NT2/D1 (cell line): ENCODE measurements around the gene LANCL2.

Experiments
- YY1 ChIP-seq: IDR thresholded peaks from 2 replicates; pipeline ENCODE4 v1.6.1; 2011; ENCODE audit not compliant: insufficient read length, insufficient read depth
- ZNF274 ChIP-seq: IDR thresholded peaks from 2 replicates; pipeline ENCODE4 v1.6.1; 2011; ENCODE audit warnings: mild to moderate bottlenecking, low read depth, low read length

DNA sequence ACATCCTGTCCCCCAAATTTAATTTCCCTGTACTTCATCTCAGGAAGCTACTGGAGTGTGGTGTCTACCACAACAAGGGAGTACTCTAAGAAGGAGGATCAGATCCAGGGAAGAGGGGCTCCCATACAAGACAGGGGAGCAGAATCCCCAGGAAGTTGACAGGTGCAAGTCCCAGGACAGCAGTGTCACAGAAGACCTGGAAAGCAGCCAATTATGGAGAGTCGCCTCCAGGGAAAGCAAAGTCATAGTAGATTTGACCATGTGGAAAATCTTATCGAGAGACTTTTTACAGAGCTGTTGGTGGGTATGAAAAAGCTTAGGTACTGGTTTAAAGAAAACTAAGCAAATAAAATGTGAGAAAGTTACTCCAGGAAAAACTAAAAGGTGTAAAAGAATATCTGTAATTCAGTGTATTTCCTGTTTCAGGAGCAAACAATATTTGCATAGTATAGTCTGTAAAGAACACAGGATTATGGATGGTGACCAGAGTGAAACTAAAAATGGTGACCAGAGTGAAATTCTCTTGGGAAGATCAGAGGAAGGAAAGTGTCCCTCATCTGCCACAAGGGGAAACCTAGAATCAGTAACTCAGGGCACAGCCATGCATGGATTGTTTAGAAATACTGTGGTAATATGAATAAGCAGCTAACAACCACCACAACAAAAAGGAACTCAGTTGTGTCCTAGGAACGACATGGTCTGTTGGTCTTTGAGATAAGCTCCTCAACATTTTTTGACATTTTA lies 44.5 kb downstream of the LANCL2 start:
- no peak for TF ChIP-seq ZNF274
- TF ChIP-seq YY1 = no peak
